AG09319 (cell line): ENCODE results near the gene SLTM.
A peak's percentile ranks its signal among the peaks of the same experiment; 100 is the strongest.

Experiments used
- DNase-seq: peaks from one replicate; pipeline ENCODE4 v3.0.0-alpha.2; 2010; ENCODE audit warnings: low read depth; ENCODE audit errors: extremely low read depth
- CTCF ChIP-seq: IDR thresholded peaks from 2 replicates; pipeline ENCODE4 v1.5.1; 2011; ENCODE audit warnings: low read depth, mild to moderate bottlenecking, inconsistent platforms, low read length, moderate library complexity

Gene SLTM

GRCh38 chr15:58933281-58934113, at the start of gene SLTM:
SLTM (minus strand) TSS chr15:58933679; CDS start chr15:58933565, 114 bp downstream.
- peak; percentile 90 for DNase-seq
- peak; percentile 10 for TF ChIP-seq CTCF

- TF ChIP-seq CTCF, result no peak
- DNase-seq, result no peak
Measured at GRCh38 chr15:58983261-58983660, 49.8 kb upstream of the SLTM start.

- no peak for DNase-seq
- TF ChIP-seq CTCF, result no peak
Measured at GRCh38 chr15:58981808-58982475, 48.5 kb upstream of the SLTM start.

GRCh38 chr15:58980351-58980939, 47.0 kb upstream of the SLTM start:
- peak; percentile 43 for TF ChIP-seq CTCF
- DNase-seq, result no peak

GRCh38 chr15:58977887-58978286, 44.4 kb upstream of the SLTM start:
- DNase-seq, result no peak
- TF ChIP-seq CTCF, result no peak

- DNase-seq, result no peak
- no peak for TF ChIP-seq CTCF
Measured at GRCh38 chr15:58967479-58967878, 34.0 kb upstream of the SLTM start.

- DNase-seq, result no peak
- TF ChIP-seq CTCF, result no peak
Measured at GRCh38 chr15:58966698-58967097, 33.2 kb upstream of the SLTM start.
